Muscle of arm (tissue), 12 donors: ENCODE results near the gene ESD. TPM values are rescaled to one million over a fixed set of nuclear protein-coding genes. Genes with fewer than 3 reads are reported as not detected.
"Not testable (repeated sequence)": the region's sequence is repeated elsewhere in the genome, so short reads cannot be mapped to it uniquely, and the experiment has no call there.

ENCODE experiments used
- DNase-seq: peaks from one replicate; pipeline ENCODE4 v3.0.0-alpha.2; 2013
- polyA plus RNA-seq, 12 donors: library from polyadenylated mRNA; unstranded; fragments of 120-200 nt; gene quantifications; one replicate each; pipeline ENCODE4 v1.2.1, GENCODE V29; 2013; ENCODE audit not compliant: insufficient read length in 12 of 12

ESD gene
- polyA plus RNA-seq, 12 donors: 131 to 190 (median 163) TPM; not detected in 1

GRCh38 chr13:46799139-46799538 is 2.2 kb upstream of the ESD start:
- no peak for DNase-seq

DNA sequence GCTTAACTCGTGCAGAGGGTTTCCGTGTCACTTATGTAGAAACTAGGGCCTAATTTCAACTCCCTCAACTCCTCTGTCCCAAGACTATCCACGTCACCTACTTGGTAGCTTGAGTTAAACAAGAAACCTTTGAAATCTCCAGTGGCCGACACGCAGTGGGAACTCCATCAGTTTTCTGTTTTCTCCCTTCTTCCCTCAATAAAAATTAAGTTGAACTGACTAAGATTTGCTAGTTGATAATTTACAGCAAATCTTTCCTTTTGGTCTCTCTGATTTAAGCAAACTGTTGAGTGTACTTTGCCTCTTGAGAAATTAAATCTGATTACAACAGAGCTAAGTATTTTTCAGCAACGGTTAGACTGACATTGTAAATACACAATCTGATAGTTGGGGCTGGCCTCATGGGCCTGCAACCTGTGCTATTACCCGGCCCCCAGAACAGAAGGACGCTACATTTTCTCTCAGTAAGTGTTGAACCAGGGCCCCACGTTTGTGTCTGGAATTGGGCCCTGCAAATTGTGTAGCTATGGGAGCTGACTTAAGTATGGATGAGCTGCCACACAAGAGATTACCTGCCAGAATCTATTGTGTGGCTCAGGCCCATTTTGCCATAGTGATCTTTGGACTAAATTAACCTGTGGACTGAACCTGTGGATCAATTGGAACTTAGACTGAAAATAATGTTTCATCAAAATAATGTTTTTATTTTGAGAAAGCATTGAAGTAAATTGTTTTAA is 708 bp upstream of the ESD start:
- DNase-seq: no peak

GRCh38 chr13:46796129-46796514 is 839 bp downstream of the ESD start:
- DNase-seq: no peak

DNA sequence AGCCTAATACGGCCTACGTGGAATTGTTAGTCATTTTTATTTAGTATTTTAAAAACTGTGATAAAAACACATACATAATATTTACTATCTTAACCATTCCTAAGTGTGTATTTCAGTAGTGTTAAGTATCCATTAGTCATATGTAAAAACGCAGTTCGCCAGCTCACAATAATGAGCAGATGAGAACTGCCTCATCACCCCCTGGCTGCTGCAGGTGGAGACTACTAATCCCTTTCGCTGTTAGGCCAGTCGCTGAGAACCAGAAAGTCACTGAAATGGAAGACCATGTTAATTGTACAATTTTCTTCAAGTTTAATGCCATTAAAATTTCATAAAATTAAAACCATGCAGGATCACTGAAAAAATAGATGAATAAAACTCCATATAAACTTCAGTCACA is 1.6 kb downstream of the ESD start:
- DNase-seq: no peak

DNA sequence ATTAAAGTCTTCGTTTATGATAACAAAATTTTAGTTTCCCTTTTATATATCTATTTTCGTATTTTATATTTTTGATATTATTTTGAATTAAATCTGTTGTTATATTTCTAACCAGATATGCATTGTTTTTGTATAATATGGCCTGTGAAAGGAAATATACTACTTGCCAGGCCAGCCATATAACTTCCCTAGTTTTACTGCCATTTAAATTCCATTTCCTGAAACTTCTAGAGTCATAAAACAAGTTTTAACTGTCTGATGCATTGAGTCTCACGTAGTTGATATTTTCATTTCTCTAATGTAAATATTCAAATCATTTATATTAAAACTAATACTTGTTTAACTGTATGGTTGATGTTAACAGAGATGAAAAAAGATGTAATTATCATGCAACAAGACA is 13.5 kb downstream of the ESD start:
- no peak for DNase-seq

- DNase-seq: no peak
Measured at GRCh38 chr13:46782691-46783090, 14.3 kb downstream of the ESD start.

GRCh38 chr13:46782066-46782465 is 14.9 kb downstream of the ESD start:
- DNase-seq: no peak

DNA sequence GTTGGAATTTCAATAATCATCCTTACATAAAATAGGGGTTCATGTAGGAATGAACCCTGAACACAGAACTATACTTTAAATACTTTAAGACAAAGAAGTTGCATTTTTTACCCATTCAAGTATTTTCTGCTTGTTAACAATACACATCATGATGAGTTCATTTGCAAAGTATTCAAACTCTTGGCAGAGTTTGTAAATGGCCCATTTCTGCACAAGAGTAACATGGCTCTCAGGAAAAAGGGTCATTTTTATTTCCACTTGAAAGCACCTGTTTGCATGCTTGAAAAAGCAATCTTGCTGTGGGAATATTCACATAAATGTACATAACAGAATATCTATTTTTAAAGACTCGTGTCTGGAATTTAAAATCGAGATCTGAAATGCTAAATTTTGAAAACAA is 18.1 kb downstream of the ESD start:
- DNase-seq: no peak

GRCh38 chr13:46778095-46778494 is 18.9 kb downstream of the ESD start:
- DNase-seq: no peak

DNA sequence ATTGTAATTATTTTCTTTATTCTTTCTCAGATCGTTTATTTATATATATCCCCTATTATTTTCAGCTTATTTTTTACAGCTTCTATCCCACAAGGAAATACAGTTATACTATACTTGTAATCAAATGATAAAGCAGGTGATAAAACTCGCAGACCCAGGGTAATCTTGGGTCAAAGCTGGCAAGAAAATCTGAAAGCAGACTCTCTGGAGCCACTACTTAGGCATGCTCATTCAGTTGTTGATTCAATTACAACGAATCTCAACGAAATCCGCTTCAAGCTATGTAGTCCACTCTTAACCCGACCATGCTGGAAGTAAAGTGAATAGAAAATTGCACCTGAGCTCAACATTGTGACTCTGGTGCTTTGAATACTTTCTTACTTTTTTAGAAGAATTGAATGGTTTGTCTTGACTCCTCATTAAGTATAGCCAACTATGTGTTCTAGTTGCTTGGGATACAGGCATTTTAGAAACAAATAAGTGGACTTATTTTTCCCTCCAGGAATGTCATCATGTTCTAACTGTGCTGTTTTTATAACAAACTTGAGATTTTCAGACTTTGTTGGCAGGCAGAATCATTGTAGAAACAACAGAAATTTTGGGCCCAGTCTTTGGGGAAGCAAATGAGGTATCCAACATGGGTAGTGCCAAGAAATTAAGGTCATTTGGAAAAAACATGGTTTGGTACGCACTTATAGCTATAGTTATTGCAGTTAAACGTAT is 21.4 kb downstream of the ESD start:
- no peak for DNase-seq

- no peak for DNase-seq
Measured at GRCh38 chr13:46773541-46773940, 23.4 kb downstream of the ESD start.

GRCh38 chr13:46771693-46772092 is 25.3 kb downstream of the ESD start:
- no peak for DNase-seq

DNA sequence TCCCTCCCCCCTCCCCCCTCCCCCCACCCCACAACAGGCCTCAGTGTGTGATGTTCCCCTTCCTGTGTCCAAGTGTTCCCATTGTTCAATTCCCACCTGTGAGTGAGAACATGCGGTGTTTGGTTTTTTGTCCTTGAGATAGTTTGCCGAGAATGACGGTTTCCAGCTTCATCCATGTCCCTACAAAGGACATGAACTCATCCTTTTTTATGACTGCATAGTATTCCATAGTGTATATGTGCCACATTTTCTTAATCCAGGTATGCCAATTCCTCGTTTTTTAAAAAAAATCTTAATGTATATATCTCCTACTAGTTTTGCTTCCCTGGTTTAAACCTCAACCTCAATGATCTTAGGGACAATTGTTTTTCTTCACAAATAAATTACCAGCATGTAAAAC is 27.0 kb downstream of the ESD start:
- not testable (repeated sequence) for DNase-seq

GRCh38 chr13:46761866-46762265 is 35.1 kb downstream of the ESD start:
- no peak for DNase-seq

DNA sequence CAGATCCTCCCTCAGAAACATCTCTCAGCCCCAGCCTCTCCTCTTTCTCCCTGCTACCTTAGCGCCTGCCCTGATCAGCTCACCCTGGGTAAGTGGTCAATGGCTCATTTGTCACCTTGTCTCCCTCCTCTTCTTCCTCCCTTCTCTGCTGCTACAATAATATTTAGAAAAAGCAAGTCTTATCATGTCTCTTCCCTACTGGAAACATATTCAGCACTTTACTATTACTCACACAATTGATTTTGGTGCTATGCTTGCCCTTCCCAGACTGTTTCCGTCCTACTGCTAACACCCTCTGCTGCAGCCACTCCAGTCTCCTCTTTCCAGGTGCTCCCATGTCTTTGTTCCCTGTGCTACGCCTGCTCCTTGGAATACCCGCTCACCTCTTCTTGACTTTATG is 35.8 kb downstream of the ESD start:
- DNase-seq: no peak

- no peak for DNase-seq
Measured at GRCh38 chr13:46759846-46760245, 37.1 kb downstream of the ESD start.

DNA sequence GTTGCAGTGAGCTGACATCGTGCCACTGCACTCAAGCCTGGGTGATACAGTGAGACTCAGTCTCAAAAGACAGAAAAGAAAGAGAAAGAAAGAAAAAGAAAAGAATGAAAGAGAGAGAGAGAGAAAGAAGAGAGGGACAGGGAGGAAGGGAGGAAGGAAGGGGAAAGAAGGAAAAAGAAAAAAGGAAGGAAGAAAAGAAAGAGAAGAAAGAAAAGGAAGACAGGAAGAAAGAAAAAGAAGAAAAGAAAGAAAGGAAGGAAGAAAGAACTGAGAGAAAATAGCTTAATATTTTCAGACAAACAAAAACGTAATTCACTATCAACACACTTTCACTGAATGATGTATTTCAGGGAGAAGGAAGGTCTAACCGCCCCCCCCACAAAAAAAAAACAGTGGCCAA is 39.3 kb downstream of the ESD start:
- no peak for DNase-seq

DNA sequence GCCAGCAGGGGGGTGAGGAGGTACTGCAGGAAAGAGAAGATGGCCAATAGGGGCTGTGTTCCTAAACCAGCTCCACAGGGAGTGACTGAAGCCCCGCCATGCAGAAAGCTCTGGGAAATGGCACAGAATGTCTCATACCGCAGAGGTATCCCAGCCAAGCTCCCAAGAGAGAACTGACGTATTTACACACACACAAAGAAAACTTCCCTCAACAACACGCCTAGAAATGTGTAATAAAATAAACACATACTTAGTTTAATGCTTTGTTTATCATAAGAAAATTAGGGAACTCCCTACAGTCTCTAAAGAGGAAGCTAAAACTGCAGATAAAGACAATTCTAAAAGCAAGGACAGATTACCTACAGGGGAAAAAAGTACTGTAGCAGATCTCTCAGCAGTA is 40.0 kb downstream of the ESD start:
- DNase-seq: no peak

GRCh38 chr13:46755508-46755907 is 41.5 kb downstream of the ESD start:
- not testable (repeated sequence) for DNase-seq

DNA sequence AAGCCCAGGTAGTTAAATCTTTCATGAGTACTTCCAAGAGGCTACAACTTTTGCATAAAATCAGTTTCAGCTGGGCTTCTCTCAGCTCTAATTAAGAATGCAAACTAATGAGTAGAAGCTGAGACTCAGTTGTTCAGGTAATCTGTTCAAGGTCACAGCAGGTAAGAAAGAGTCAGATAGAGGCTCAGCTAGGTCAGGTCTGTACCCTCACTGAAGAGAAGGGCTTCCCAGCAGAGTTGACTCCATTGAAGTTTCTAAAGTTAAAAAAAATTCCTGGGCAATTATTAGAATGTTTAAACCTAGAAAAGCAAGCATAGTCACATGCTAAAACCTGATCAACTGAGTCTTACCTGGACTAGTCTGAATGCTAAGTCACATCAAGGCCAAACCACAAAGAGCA is 42.1 kb downstream of the ESD start:
- no peak for DNase-seq

GRCh38 chr13:46753917-46754316 is 43.0 kb downstream of the ESD start:
- DNase-seq: no peak

DNA sequence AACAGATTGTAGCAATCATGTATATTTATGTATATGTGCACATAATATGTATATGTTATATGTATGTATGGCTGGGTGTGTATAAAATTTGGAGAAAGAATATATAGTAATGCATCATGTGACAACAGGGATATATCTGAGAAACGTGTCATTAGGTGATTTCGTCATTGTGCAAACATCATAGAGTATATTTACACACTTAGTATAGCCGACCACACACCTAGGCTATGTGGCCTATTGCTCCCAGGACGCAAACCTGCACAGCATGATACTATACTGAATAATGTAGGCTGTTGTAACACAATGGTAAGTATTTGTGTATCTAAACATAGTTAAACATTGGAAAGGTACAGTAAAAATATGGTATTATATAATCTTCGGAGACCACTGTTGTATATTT is 43.8 kb downstream of the ESD start:
- no peak for DNase-seq

GRCh38 chr13:46751811-46752635 is 44.9 kb downstream of the ESD start:
- DNase-seq: no peak
